OCI-LY1 (cell line): ENCODE results near the gene SMCO2.

Source experiments
- H2AFZ ChIP-seq: fragments of 200-600 bp; sonication (generic), shearing (Covaris generic); 2 replicates; pipeline ENCODE4 v1.6.0; 2014; ENCODE audit warnings: antibody characterized with exemption, mild to moderate bottlenecking, low read length
- H3F3A ChIP-seq: fragments of 200-600 bp; sonication (generic), shearing (Covaris generic); 2 replicates; pipeline ENCODE4 v1.6.0; 2014; ENCODE audit warnings: mild to moderate bottlenecking, antibody characterized with exemption, low read length, moderate library complexity; ENCODE audit not compliant: insufficient read depth
- H3K27ac ChIP-seq: fragments of 200-600 bp; sonication (generic); 2 replicates; pipeline ENCODE4 v1.5.1; 2014; ENCODE audit warnings: low read length, mixed run types, mild to moderate bottlenecking, low read depth; ENCODE audit not compliant: poor library complexity, severe bottlenecking
- H3K27me3 ChIP-seq: fragments of 200-600 bp; sonication (generic); 2 replicates; pipeline ENCODE4 v1.6.0; 2014; ENCODE audit warnings: antibody characterized with exemption, mild to moderate bottlenecking, low read length, moderate library complexity; ENCODE audit not compliant: insufficient read depth
- H3K36me3 ChIP-seq: fragments of 200-600 bp; sonication (generic); 2 replicates; pipeline ENCODE4 v1.6.1; 2014; ENCODE audit warnings: mild to moderate bottlenecking, antibody characterized with exemption, low read length, moderate library complexity, mixed read lengths; ENCODE audit not compliant: insufficient read depth
- H3K4me1 ChIP-seq: fragments of 200-600 bp; sonication (generic); 2 replicates; pipeline ENCODE4 v1.5.1; 2014; ENCODE audit warnings: mild to moderate bottlenecking, low read length, moderate library complexity; ENCODE audit not compliant: insufficient read depth, severe bottlenecking
- H3K4me2 ChIP-seq: fragments of 200-600 bp; sonication (generic), shearing (Covaris generic); 2 replicates; pipeline ENCODE4 v1.6.1; 2014; ENCODE audit warnings: low read length
- H3K4me3 ChIP-seq: fragments of 200-600 bp; sonication (generic); 2 replicates; pipeline ENCODE4 v1.5.1; 2014; ENCODE audit warnings: low read length, low read depth, mild to moderate bottlenecking, mixed read lengths; ENCODE audit not compliant: poor library complexity, severe bottlenecking
- H3K79me2 ChIP-seq: fragments of 200-600 bp; shearing (Covaris generic); 2 replicates; pipeline ENCODE4 v1.6.1; 2016; ENCODE audit warnings: mixed run types, low read length, mixed read lengths; ENCODE audit not compliant: insufficient read depth
- H3K9ac ChIP-seq: fragments of 200-600 bp; sonication (generic), shearing (Covaris generic); 2 replicates; pipeline ENCODE4 v1.6.1; 2014; ENCODE audit warnings: mild to moderate bottlenecking, low read length, mixed read lengths
- H3K9me2 ChIP-seq: fragments of 200-600 bp; sonication (generic), shearing (Covaris generic); 2 replicates; pipeline ENCODE4 v1.6.1; 2014; ENCODE audit warnings: low read depth, mild to moderate bottlenecking, low read length, mixed read lengths
- H3K9me3 ChIP-seq: fragments of 200-600 bp; shearing (Covaris generic); 2 replicates; pipeline ENCODE4 v1.6.1; 2014; ENCODE audit warnings: low read length, mixed read lengths
- H4K20me1 ChIP-seq: fragments of 200-600 bp; sonication (generic), shearing (Covaris generic); 2 replicates; pipeline ENCODE4 v1.6.0; 2016; ENCODE audit warnings: mild to moderate bottlenecking, low read length; ENCODE audit not compliant: insufficient read depth
- EZH2 ChIP-seq: fragments of 200-600 bp; sonication (generic), shearing (Covaris generic); IDR thresholded peaks from 2 replicates; pipeline ENCODE4 v1.8.0; 2017; ENCODE audit warnings: borderline replicate concordance, mixed run types, mild to moderate bottlenecking, antibody characterized with exemption, low read length, moderate library complexity, mixed read lengths
- TF ChIP-seq, protein P1 (sequence below): fragments of 200-600 bp; sonication (generic), shearing (Covaris generic); IDR thresholded peaks from 2 replicates; pipeline ENCODE4 v1.5.1; 2017; ENCODE audit warnings: mild to moderate bottlenecking, antibody characterized with exemption, low read length, moderate library complexity, mixed read lengths

SMCO2 gene

GRCh38 chr12:27549236-27549800 is 102.8 kb downstream of the SMCO2 start:
- Histone ChIP-seq H3K27ac (no peak overlapping the region), H3K9ac (no peak overlapping the region), H3F3A (no peaks in the 10 kb centered on the region), H4K20me1 (no peaks in the 10 kb centered on the region), H3K9me3 (no peaks in the 10 kb centered on the region), H3K4me3 (no peak overlapping the region), H3K36me3 (no peaks in the 10 kb centered on the region), H3K4me2 (no peak overlapping the region), H3K79me2 (no peaks in the 10 kb centered on the region), H3K4me1 (no peaks in the 10 kb centered on the region), H2AFZ (no peak overlapping the region), H3K27me3 (no peaks in the 10 kb centered on the region), H3K9me2 (no peaks in the 10 kb centered on the region)
- no peak for TF ChIP-seq EZH2
- TF ChIP-seq, protein P1, sequence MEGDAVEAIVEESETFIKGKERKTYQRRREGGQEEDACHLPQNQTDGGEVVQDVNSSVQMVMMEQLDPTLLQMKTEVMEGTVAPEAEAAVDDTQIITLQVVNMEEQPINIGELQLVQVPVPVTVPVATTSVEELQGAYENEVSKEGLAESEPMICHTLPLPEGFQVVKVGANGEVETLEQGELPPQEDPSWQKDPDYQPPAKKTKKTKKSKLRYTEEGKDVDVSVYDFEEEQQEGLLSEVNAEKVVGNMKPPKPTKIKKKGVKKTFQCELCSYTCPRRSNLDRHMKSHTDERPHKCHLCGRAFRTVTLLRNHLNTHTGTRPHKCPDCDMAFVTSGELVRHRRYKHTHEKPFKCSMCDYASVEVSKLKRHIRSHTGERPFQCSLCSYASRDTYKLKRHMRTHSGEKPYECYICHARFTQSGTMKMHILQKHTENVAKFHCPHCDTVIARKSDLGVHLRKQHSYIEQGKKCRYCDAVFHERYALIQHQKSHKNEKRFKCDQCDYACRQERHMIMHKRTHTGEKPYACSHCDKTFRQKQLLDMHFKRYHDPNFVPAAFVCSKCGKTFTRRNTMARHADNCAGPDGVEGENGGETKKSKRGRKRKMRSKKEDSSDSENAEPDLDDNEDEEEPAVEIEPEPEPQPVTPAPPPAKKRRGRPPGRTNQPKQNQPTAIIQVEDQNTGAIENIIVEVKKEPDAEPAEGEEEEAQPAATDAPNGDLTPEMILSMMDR, result no peak

GRCh38 chr12:27549801-27550652 is 103.5 kb downstream of the SMCO2 start:
- Histone ChIP-seq H3K4me2 (no peak overlapping the region), H3K27ac (no peak overlapping the region), H2AFZ (no peak overlapping the region), H3K36me3 (no peaks in the 10 kb centered on the region), H3K9ac (no peak overlapping the region), H4K20me1 (no peaks in the 10 kb centered on the region), H3K9me3 (no peaks in the 10 kb centered on the region), H3K4me1 (no peaks in the 10 kb centered on the region), H3K9me2 (no peaks in the 10 kb centered on the region), H3K4me3 (no peak overlapping the region), H3K27me3 (no peaks in the 10 kb centered on the region), H3F3A (no peaks in the 10 kb centered on the region), H3K79me2 (no peaks in the 10 kb centered on the region)
- no peak for TF ChIP-seq EZH2
- TF ChIP-seq, protein P1, result no peak

DNA sequence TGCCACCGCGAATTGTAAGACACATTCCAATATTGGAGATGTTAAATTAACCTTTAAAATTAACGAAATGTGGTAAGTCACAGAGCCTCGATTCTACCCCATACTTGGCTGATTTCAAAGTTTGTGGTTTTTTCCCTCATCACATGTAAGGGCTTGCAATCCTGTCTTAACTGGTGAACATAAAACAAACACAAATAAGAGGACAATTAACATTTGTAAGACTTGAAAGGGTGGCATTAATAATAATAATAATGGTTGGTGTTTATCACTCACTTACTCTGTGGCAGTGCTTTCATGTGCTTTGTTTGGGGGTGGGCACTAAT is 104.1 kb downstream of the SMCO2 start:
- no peak overlapping the region for H3K9ac ChIP-seq
- H3K36me3 ChIP-seq, result no peaks in the 10 kb centered on the region
- no peaks in the 10 kb centered on the region for H3F3A ChIP-seq
- H3K79me2 ChIP-seq, result no peaks in the 10 kb centered on the region
- H3K4me1 ChIP-seq, result no peaks in the 10 kb centered on the region
- H3K27ac ChIP-seq, result no peak overlapping the region
- H3K27me3 ChIP-seq, result no peaks in the 10 kb centered on the region
- H3K9me3 ChIP-seq, result no peaks in the 10 kb centered on the region
- TF ChIP-seq, protein P1, result no peak
- no peak for TF ChIP-seq EZH2
- H3K4me3 ChIP-seq, result no peak overlapping the region
- H3K4me2 ChIP-seq, result no peak overlapping the region
- no peaks in the 10 kb centered on the region for H4K20me1 ChIP-seq
- no peaks in the 10 kb centered on the region for H3K9me2 ChIP-seq
- H2AFZ ChIP-seq, result no peak overlapping the region
